NCI-H82 treated with DMSO at 0.1 percent for 48 hours (cell line): ENCODE measurements around the gene TIMM8A.
"Not testable (repeated sequence)": the region's sequence is repeated elsewhere in the genome, so short reads cannot be mapped to it uniquely, and the experiment has no call there.

Experiments used
- DNase-seq: peaks from one replicate; lab custom pipeline; 2025; ENCODE audit not compliant: unreplicated experiment; lab: John Stamatoyannopoulos, UW

The TIMM8A gene

GRCh38 chrX:101360390-101360789 lies 11.8 kb upstream of the TIMM8A start:
- no peak for DNase-seq

DNA sequence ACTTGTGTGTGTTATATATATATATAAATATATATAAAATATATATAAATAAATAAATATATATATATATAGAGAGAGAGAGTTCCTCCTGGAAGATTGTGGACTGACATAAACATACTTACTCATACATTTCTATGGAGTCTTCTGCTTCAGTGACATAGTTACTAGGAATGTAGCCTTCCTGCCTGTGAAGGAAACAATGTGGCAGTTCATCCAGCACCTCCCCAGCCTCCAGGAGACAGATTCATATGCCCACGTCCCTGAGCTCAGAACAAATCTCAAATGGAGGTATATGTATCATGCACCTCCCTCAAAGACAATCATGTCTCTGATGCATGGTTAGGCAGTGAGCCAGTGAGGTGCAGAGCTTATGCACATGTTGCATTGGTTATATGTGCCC lies 11.4 kb upstream of the TIMM8A start:
- no peak for DNase-seq

- no peak for DNase-seq
Measured at GRCh38 chrX:101357166-101357795, 8.7 kb upstream of the TIMM8A start.

GRCh38 chrX:101349193-101349562 lies 636 bp upstream of the TIMM8A start:
- no peak for DNase-seq

DNA sequence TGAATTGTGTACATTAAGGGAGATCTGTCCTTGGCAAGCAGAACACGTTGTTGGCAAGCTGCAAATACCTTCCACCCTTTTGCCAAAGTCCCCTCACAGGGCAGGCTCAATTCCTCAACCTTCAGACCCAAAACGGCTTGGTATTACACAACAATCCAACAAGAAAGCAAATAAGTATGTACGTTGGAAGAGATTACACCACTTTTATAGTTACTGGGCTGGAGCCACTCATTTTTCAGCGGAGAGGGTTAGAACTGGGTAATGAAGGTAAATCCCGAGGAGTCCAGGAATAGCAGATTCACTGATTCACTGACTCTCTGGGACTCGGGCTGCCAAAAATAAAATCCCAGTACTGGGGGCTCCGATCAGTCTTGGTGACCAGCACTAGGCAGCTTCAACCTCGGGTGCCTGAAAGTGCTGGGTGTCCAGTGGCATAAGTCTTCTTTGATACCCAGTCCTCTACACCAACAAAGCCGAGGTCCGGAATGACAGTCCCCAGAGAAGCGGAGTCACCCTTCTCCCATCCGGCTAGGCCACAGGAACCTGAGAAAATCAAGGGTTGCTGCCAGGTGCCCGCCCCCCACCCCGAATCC lies 587 bp downstream of the TIMM8A start:
- no peak for DNase-seq

GRCh38 chrX:101337776-101338271 lies 10.7 kb downstream of the TIMM8A start:
- DNase-seq = no peak

DNA sequence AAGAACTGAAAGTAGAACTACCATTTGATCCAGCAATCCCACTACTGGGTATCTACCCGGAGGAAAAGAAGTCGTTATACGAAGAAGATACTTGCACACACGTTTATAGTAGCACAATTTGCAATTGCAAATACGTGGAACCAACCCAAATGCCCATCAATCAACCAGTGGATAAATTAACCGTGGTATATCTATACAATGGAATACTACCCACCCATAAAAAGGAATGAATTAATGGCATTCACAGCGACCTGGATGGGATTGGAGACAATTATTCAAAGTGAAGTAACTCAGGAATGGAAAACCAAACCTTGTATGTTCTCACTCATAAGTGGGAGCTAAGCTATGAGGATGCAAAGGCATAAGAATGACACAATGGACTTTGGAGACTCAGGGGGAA lies 14.2 kb downstream of the TIMM8A start:
- not testable (repeated sequence) for DNase-seq

DNA sequence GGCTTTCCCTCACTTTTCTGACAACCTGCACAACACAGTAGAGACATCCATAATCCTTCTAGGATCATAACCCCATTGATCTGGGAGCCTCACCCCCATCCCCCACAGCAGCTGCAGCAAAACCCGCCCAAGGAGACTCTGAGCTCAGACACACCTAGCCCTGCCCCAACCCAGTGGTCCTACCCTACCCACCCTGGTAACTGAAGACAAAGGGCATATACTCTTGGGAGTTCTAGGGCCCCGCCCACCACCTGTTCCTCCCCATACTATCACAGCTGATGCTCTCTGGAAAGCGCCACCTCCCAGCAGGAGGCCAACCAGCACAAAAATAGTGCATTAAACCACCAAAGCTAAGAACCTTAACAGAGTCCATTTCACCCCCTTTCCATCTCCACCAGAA lies 21.9 kb downstream of the TIMM8A start:
- DNase-seq = peak; percentile 14

DNA sequence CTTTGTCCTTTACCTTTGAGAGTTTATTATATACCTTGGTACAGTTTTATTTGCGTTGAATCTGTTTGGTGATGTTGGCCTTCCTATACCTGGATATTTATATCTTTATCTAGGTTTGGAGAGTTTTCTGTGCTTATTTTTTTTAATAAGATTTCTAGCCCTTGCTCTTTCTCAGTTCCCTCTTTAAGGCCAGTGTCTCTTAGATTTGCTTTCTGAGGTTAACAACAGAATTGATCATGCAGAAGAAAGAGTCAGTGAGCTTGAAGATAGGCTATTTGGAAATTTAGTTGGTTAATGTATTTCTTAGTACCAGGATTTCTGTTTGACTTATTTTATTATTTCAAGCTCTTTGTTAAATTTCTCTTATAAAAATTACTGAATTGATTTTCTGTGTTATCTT lies 44.8 kb downstream of the TIMM8A start:
- no peak for DNase-seq
